Measurements from ENCODE around the gene TBX5. TPM values are rescaled to one million over a fixed set of nuclear protein-coding genes. Genes with fewer than 3 reads are reported as not detected.

Gene TBX5
- total RNA-seq, 6 donors from 2014 or later, result 9.7 to 24.0 (median 17.9) TPM

GRCh38 chr12:114434341-114434740, 28.4 kb upstream of the TBX5 start:
- Histone ChIP-seq H3K9me3 (no peaks in the 10 kb centered on the region), H3K4me3 (no peak overlapping the region), H3K36me3 (no peaks in the 10 kb centered on the region), H3K4me1 (peaks cover 0 to 3% (median 0%) of the 10 kb centered on the region in 4 donors), H3K27ac (no peak overlapping the region), H3K27me3 (peaks cover 0 to 3% (median 0%) of the 10 kb centered on the region in 4 donors)
- TF ChIP-seq EP300 (IDR thresholded peaks at IDR 0.05), result no peak
- TF ChIP-seq POLR2A (IDR thresholded peaks at IDR 0.05), result no peak
- TF ChIP-seq CTCF (IDR thresholded peaks at IDR 0.05), result no peak
- TF ChIP-seq POLR2AphosphoS5 (IDR thresholded peaks at IDR 0.05), result no peak
- DNase-seq (no peak), ATAC-seq (ENCODE audit: low FRiP score in 2 of 2) (no peak)
- WGBS, 2 donors, result 59 to 70% methylated on average over 3 of the region's 3 CpGs

GRCh38 chr12:114431902-114432301, 26.0 kb upstream of the TBX5 start:
- no peak for DNase-seq
- Histone ChIP-seq H3K27me3 (no peaks in the 10 kb centered on the region), H3K4me1 (no peaks in the 10 kb centered on the region), H3K4me3 (no peak overlapping the region), H3K9me3 (no peaks in the 10 kb centered on the region), H3K36me3 (no peaks in the 10 kb centered on the region), H3K27ac (peak overlapping the region in 1 of 4 donors; percentile 10)
- no peak for ATAC-seq (ENCODE audit: low FRiP score in 2 of 2)
- TF ChIP-seq POLR2A (IDR thresholded peaks at IDR 0.05) (no peak), EP300 (IDR thresholded peaks at IDR 0.05) (no peak), POLR2AphosphoS5 (IDR thresholded peaks at IDR 0.05) (no peak), CTCF (IDR thresholded peaks at IDR 0.05) (no peak)
- WGBS, 2 donors, result 19 to 39% methylated on average over 1 of the region's 1 CpG

- no peak for TF ChIP-seq POLR2AphosphoS5 (IDR thresholded peaks at IDR 0.05)
- WGBS, 2 donors, result 46 to 69% methylated on average over 4 of the region's 4 CpGs
- peak in 1 of 2 donors; percentile 68 for ATAC-seq (ENCODE audit: low FRiP score in 2 of 2)
- H3K4me3 ChIP-seq, result no peak overlapping the region
- no peaks in the 10 kb centered on the region for H3K36me3 ChIP-seq
- H3K9me3 ChIP-seq, result no peaks in the 10 kb centered on the region
- DNase-seq, result no peak
- no peaks in the 10 kb centered on the region for H3K4me1 ChIP-seq
- H3K27me3 ChIP-seq, result no peaks in the 10 kb centered on the region
- H3K27ac ChIP-seq, result no peak overlapping the region
Measured at GRCh38 chr12:114430306-114430705, 24.4 kb upstream of the TBX5 start.

GRCh38 chr12:114425031-114425626, 19.2 kb upstream of the TBX5 start:
- peak overlapping the region in 1 of 4 donors; percentile 48 for H3K27ac ChIP-seq
- TF ChIP-seq POLR2AphosphoS5 (IDR thresholded peaks at IDR 0.05), result no peak
- no peak for TF ChIP-seq POLR2A (IDR thresholded peaks at IDR 0.05)
- TF ChIP-seq EP300 (IDR thresholded peaks at IDR 0.05), result no peak
- no peak for TF ChIP-seq CTCF (IDR thresholded peaks at IDR 0.05)
- H3K27me3 ChIP-seq, result no peaks in the 10 kb centered on the region
- DNase-seq (no peak), ATAC-seq (ENCODE audit: low FRiP score in 2 of 2) (peak in 1 of 2 donors; percentile 43)
- H3K9me3 ChIP-seq, result no peaks in the 10 kb centered on the region
- H3K4me1 ChIP-seq, result no peaks in the 10 kb centered on the region
- 33 to 44% methylated on average over 3 of the region's 3 CpGs for WGBS, 2 donors
- no peaks in the 10 kb centered on the region for H3K36me3 ChIP-seq
- no peak overlapping the region for H3K4me3 ChIP-seq

- H3K36me3 ChIP-seq, result no peaks in the 10 kb centered on the region
- no peak overlapping the region for H3K4me3 ChIP-seq
- TF ChIP-seq POLR2AphosphoS5 (IDR thresholded peaks at IDR 0.05) (no peak), EP300 (IDR thresholded peaks at IDR 0.05) (no peak), POLR2A (IDR thresholded peaks at IDR 0.05) (no peak), CTCF (IDR thresholded peaks at IDR 0.05) (no peak)
- no peak overlapping the region for H3K27ac ChIP-seq
- DNase-seq (no peak), ATAC-seq (ENCODE audit: low FRiP score in 2 of 2) (no peak)
- H3K27me3 ChIP-seq, result no peaks in the 10 kb centered on the region
- H3K9me3 ChIP-seq, result no peaks in the 10 kb centered on the region
- 56 to 60% methylated on average over 4 of the region's 4 CpGs for WGBS, 2 donors
- no peaks in the 10 kb centered on the region for H3K4me1 ChIP-seq
Measured at GRCh38 chr12:114420944-114421335, 15.0 kb upstream of the TBX5 start.
